ENCODE measurements around the gene ATG10.
"Not testable (repeated sequence)": the region's sequence is repeated elsewhere in the genome, so short reads cannot be mapped to it uniquely, and the experiment has no call there.

ATG10 gene

DNA sequence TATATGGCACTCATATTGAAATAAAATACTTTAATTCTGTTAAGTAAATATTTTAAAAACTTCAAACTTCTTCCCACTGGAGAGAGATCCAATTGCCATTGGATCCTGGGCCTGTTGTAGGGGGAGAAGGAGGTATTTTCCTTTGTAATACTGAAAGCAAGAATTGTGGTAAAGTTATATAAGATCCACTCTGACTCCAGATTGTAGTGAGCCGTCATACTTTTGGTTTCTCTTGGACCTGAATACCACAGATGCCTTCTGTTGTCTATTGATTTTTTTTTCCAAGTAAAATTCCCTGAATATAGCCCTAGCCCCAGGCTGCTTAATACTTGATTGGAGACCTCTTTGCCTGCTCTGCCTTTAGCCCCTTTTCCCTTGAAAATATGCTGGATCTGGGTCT lies 86.9 kb downstream of the ATG10 start:
- no peak for DNase-seq

DNA sequence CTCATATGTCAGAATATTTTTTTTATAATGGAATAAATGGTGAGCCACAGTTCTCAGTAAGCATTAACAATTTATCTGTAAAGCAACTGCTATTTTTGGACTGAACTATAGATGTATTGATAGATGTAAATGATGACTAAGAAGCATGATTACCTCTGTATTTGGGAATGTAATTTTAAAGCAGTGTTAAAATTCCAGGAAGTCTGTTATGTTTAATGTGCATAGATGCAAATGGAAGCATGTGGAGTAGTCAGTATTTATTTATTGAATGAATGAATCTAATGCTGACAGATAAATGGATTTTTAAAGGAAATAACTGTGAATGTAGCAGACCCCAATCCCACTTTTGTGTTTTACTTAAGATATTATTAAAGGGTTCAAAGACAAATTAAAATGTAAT lies 95.0 kb downstream of the ATG10 start:
- DNase-seq: no peak

DNA sequence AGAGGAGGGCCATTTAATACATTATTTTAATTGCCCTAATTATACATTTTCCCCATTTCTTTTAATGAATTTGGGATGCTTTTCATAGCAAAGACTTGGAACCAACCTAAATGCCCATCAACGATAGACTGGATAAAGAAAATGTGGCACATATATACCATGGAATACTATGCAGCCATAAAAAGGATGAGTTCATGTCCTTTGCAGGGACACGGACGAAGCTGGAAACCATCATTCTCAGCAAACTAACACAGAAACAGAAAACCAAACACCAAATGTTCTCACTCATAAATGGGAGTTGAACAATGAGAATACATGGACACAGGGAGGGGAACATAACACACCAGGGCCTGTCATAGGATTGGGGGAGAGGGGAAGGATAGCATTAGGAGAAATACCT lies 96.2 kb downstream of the ATG10 start:
- not testable (repeated sequence) for DNase-seq

DNA sequence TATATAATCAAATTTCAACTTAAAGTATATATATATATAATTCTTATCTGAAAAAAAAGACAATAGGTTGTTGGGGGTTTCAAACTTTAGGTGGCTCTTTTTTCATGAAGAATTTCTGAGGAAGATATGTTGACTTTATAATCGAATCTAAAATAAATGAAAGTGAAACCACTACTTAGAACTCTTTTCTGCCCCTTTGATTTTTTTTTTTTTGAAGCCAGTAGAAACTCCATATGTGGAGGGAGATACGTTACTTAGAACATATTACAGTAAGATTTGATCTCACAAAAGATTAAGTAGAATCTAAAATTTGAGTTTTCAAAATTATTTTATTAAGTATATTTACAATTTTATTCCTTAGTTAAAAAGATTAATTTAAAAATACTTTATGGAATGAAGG lies 96.9 kb downstream of the ATG10 start:
- DNase-seq: no peak

DNA sequence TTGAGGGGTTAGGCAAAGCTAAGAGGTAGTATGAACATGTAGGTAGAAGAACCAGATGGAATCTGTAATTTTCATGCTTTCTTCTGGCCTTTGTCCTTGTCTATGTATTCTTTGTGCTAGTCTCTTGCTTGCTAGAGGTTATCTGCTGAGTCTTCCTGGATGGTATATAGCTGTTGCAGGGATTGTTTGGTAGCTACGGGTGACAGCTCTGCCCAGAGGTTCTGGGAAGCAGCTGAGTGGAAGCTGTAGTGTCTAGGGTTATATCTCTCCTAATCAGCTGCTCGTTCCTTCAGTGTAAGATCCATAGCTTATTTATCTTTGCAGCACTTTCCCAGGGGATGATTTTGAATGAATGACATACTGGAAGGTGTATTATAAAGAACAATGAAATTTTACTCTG lies 100.3 kb downstream of the ATG10 start:
- DNase-seq: no peak

DNA sequence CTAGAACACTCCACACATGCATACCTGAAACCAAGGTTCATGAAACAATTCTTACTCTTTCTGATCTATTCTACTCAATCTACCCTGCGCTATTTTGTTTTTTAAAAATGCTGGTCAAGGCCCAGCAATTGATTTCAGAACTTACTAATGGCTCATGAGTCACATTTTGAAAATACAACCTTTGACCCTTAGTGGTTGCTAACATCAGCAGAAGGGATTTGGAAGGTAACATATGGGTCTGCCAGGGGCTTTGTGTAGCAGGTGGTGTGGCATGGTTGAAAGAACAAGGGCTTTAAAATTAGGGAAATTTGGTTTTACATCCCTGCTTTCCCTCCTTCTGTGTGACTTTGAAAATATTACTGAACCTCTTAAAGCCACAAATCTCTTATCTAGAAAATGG lies 101.4 kb downstream of the ATG10 start:
- DNase-seq: no peak

- no peak for DNase-seq
Measured at GRCh38 chr5:82074950-82075349, 103.1 kb downstream of the ATG10 start.

DNA sequence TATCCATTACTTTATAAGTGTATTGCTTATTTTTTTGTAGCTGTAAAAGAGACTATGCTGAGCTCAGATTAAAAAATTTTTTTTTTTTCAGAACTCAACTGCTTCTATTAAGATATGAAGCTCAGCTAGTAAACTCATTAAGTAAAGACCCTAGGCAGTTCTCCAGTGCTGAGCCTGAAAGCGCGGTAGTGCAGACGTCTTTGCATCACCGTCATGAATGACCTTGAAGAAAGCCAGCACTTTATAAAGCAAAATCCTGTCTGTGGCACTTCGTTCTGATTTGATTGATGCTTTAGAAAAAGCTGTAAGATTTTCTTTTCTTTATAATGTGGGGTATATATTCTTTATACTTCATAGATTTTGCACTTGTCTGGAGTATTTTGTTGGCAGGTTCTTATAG lies 105.7 kb downstream of the ATG10 start:
- DNase-seq: no peak

DNA sequence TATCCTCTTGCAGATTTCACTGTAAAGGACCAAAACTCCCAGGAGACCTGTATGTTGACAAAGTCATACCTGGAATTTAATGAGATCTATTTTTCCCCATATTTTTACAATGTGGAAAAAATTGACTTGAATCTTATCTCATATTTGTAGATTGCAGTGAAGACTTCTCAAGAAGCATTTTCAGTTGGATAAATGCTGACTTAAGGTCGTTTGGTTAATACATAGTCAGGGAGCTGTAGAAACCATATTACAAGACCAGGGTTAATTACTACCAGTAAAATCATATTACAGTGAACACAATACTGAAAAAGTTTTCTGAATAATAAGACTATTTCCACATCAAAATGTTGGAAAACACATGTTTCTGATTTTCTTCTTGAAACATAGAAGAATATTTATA lies 119.8 kb downstream of the ATG10 start:
- DNase-seq: no peak

DNA sequence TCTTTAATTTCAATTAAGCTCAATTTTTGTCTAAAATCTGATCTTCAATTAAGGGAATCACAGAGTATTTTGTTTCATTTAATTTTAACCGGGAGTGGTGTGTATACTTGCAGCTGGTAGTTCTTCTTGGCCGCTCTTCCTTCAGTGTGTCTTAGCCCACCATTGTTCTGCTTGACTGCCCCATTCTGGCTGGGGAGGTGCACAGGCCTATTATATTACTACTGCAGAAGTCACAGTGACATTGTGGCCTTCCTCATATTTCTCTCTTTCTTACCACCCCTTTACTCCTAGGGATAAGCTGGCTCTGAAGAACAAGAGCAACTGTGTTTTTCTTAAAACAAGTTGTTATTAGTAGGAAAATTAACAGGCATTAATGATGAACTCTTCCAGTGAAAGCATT lies 123.7 kb downstream of the ATG10 start:
- no peak for DNase-seq

GRCh38 chr5:82096249-82096648 lies 124.4 kb downstream of the ATG10 start:
- DNase-seq: no peak

GRCh38 chr5:82100303-82101077 lies 128.7 kb downstream of the ATG10 start:
- no peak for DNase-seq

DNA sequence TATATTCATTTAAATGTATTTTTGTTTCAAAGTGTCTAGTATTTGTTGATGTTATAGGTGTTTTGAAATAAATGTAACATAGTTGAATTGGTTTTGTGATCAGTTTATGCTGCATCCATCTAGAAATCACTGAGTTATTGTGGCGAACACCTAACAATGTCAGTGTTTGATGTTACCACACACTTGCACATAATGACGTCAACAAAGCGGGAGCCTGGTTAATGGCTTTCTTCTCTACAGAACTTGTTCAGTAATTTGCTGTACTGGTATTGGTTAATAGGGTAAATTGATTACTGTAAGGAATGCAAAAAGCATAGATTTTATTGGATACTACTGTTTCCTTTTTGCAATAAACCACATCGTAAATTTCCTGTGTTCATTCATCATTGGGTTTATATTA lies 133.0 kb downstream of the ATG10 start:
- no peak for DNase-seq

DNA sequence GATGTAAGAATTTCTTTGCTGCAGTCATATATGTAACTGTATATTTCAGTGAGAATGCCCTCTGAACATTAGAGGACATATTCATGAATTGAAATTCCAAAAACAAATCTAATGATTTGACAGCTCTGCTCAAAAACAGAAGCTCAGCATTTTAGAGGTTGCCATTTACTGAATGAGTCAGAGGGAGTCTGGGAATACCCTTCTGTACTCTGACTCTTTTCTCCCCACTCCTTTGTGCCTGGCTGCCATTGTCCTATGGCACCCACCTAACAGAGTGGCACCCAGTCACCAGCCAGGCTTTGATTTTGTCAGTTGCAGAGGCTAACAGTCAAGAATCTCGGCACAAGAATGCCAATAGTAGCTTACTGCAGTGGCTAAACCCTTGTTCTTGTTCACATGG lies 133.6 kb downstream of the ATG10 start:
- no peak for DNase-seq

DNA sequence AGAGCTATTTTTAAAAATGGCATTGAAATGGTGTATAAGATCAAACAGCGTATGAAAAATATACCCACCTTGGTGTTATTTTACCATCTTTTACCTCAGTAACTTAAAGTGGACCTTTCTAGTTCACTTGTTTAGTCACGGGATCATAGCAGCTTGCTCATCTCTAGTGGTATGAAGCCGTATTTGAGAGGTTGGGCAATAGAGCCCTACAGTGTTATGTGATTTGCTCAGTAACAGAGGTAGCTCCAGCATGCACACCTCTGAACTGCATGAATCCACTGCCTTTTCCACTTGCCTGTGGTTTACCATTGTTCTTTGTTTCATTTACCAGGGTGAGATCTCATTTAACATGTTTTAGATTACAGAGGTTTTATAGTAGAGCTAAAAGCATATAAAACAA lies 134.4 kb downstream of the ATG10 start:
- no peak for DNase-seq

GRCh38 chr5:82106756-82107155 lies 134.9 kb downstream of the ATG10 start:
- DNase-seq: no peak

GRCh38 chr5:82107267-82107666 lies 135.4 kb downstream of the ATG10 start:
- no peak for DNase-seq

DNA sequence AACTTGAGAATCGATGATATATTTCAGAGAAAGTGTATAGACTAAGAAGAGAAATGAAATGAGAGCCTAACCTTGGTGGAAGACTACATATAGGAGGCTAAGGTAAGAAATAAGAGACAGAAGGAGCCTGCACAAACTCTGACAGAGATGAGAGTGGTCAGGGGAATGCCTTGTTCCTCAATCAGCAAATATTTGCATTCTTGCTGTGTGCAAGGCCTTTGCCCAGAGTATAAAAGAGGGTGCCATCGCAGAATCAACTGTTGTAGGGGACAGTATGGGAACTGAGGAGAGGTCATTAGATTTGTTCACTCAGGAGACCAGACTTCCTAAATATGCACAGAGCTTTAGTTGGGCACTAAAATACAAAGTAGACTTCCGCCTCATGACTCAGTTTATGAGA lies 137.2 kb downstream of the ATG10 start:
- DNase-seq: no peak

DNA sequence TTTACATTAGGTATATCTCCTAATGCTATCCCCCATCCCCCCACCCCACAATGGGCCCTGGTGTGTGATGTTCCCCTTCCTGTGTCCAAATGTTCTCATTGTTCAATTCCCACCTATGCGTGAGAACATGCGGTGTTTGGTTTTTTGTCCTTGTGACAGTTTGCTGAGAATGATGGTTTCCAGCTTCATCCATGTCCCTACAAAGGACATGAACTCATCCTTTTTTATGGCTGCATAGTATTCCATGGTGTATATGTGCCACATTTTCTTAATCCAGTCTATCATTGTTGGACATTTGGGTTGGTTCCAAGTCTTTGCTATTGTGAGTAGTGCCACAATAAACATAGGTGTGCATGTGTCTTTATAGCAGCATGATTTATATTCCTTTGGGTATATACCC lies 138.1 kb downstream of the ATG10 start:
- DNase-seq: not testable (repeated sequence)

- DNase-seq: no peak
Measured at GRCh38 chr5:82111191-82111590, 139.4 kb downstream of the ATG10 start.

- no peak for DNase-seq
Measured at GRCh38 chr5:82115858-82116257, 144.0 kb downstream of the ATG10 start.

GRCh38 chr5:82119889-82120288 lies 148.1 kb downstream of the ATG10 start:
- no peak for DNase-seq

GRCh38 chr5:82129723-82130285 lies 158.0 kb downstream of the ATG10 start:
- DNase-seq: no peak

GRCh38 chr5:82130602-82131001 lies 158.8 kb downstream of the ATG10 start:
- DNase-seq: no peak

DNA sequence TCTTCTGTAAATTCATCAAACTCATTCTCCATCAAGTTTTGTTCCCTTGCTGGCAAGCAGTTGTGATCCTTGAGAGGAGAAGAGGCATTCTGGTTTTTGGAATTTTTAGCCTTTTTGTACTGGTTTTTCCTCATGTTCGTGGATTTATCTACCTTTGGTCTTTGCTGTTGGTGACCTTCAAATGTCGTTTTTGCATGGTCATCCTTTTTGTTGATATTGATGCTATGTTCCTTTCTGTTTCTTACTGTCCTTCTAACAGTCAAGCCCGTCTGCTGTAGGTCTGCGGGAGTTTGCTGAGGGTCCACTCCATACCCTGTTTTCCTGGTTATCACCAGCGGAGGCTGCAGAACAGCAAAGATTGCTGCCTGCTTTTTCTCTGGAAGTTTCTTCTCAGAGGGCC lies 165.4 kb downstream of the ATG10 start:
- DNase-seq: no peak
